ENCODE results near the gene RSRC1. TPM values are rescaled to one million over a fixed set of nuclear protein-coding genes. Genes with fewer than 3 reads are reported as not detected.

RSRC1 gene
- total and polyA plus RNA-seq, 2 of the 8 experiments (the other 6 are each of a cell fraction or from before 2014, with no cell fraction given): 2.0 to 27.9 TPM

GRCh38 chr3:158106766-158107471 is 3.0 kb upstream of the RSRC1 start:
- peak overlapping the region; percentile 84 to 99 for H3K4me2 ChIP-seq (ENCODE audit: insufficient read depth in 1 of 2, low read depth in 2 of 2, low read length in 2 of 2)
- no peak overlapping the region for H4K5ac ChIP-seq (ENCODE audit: insufficient read length, low read depth, low read length)
- no peak overlapping the region for H2AFZ ChIP-seq (ENCODE audit: low read length)
- H3K4me3 ChIP-seq (ENCODE audit: extremely low read depth in 1 of 4, insufficient read depth in 2 of 4, low read depth in 3 of 4, low read length in 4 of 4): peak overlapping the region; percentile 34 to 78 (median 44); a peak in 7 of 8 replicates
- H3K9me3 ChIP-seq (ENCODE audit: insufficient read depth in 2 of 2, low read depth in 1 of 2, low read length in 1 of 2): no peaks in the 10 kb centered on the region
- H4K20me1 ChIP-seq (replicated peaks in 1 of 2; ENCODE audit: control insufficient read depth in 1 of 2, insufficient read depth in 2 of 2, low read length in 2 of 2): peaks cover 0 to 15% of the 10 kb centered on the region in 2 experiments
- no peak overlapping the region for H2BK5ac ChIP-seq (ENCODE audit: low read depth, low read length)
- H3K23ac ChIP-seq (ENCODE audit: insufficient read length): no peak overlapping the region
- H3K36me3 ChIP-seq (ENCODE audit: control insufficient read depth in 2 of 4, insufficient read depth in 4 of 4, low read length in 3 of 4): no peaks in the 10 kb centered on the region
- no peak overlapping the region for H4K91ac ChIP-seq (replicated peaks; ENCODE audit: insufficient read length, low read length)
- no peak overlapping the region for H3K14ac ChIP-seq (ENCODE audit: insufficient read length)
- H3K18ac ChIP-seq (ENCODE audit: extremely low read depth, low read length): no peak overlapping the region; the same call in 1 of the 2 replicates
- DNase-seq (ENCODE audit: low read depth in 1 of 2, low spot score in 2 of 2) (peak in 1 of 2 experiments; percentile 75), FAIRE-seq (no peak)
- CTCF ChIA-PET (ENCODE audit: partially characterized antibody): interaction anchor here (0.6 to 5.7 kb wide), 5 partner anchors 12 to 537 kb away, joined by 3 to 43 read pairs (median 6); no protein-coding TSS in a partner anchor
- WGBS, 2 experiments (ENCODE audit: extremely low coverage in 1 of 2, insufficient coverage in 1 of 2, insufficient read length in 1 of 2, insufficient replicate concordance in 2 of 2, low coverage in 1 of 2, low lambda C conversion rate in 2 of 2, missing lambda C conversion rate in 1 of 2): 1% methylated on average over 37 of the region's 37 CpGs; no CpG with 5 or more reads in 1 of the 2 experiments
- peaks cover 0 to 14% of the 10 kb centered on the region in 2 experiments; a peak in 2 of 4 replicates for H3K79me2 ChIP-seq (ENCODE audit: control insufficient read depth in 1 of 2, insufficient read depth in 2 of 2, low read length in 2 of 2)
- H3K56ac ChIP-seq (replicated peaks; ENCODE audit: insufficient read length, low read depth, low read length): no peak overlapping the region
- no peak overlapping the region for H2BK12ac ChIP-seq (ENCODE audit: low read depth, low read length)
- no peak overlapping the region for H2AK5ac ChIP-seq (ENCODE audit: low read depth, low read length)
- H3K4me1 ChIP-seq (replicated peaks in 1 of 4; ENCODE audit: control insufficient read depth in 3 of 4, insufficient read depth in 4 of 4, low read length in 3 of 4): peaks cover 0 to 18% (median 13%) of the 10 kb centered on the region in 4 experiments; a peak in 6 of 7 replicates
- H3K79me1 ChIP-seq (ENCODE audit: low read depth, low read length): no peaks in the 10 kb centered on the region
- no peak overlapping the region for H2BK120ac ChIP-seq (replicated peaks; ENCODE audit: low read depth, low read length)
- no peak overlapping the region for H4K8ac ChIP-seq (ENCODE audit: extremely low read depth, insufficient read depth, low read length)
- no peak overlapping the region for H3K27ac ChIP-seq (ENCODE audit: low read depth, low read length)
- H3K23me2 ChIP-seq (ENCODE audit: low read depth, low read length): peaks cover 34% of the 10 kb centered on the region; the same call in 1 of the 2 replicates
- no peak overlapping the region for H2BK20ac ChIP-seq (ENCODE audit: low read length)
- POLR2A ChIA-PET (ENCODE audit: partially characterized antibody): interaction anchor here (0.9 to 1.7 kb wide), 4 partner anchors 9 to 607 kb away, joined by 3 to 9 read pairs (median 5); no protein-coding TSS in a partner anchor
- no peak overlapping the region for H3K4ac ChIP-seq (replicated peaks; ENCODE audit: insufficient read length, low read depth, low read length)
- no peak overlapping the region for H2BK15ac ChIP-seq (ENCODE audit: low read length)
- H3K9ac ChIP-seq (replicated peaks in 1 of 4; ENCODE audit: extremely low read depth in 1 of 4, low read depth in 3 of 4, low read length in 3 of 4): no peak overlapping the region
- H3K27me3 ChIP-seq (replicated peaks in 1 of 4; ENCODE audit: control insufficient read depth in 3 of 4, extremely low read depth in 1 of 4, insufficient read depth in 3 of 4, low read length in 3 of 4): peaks cover 50 to 75% (median 67%) of the 10 kb centered on the region in 4 experiments
- TF ChIP-seq CTCF (IDR thresholded peaks at IDR 0.05; ENCODE audit: control extremely low read depth in 1 of 3, insufficient read depth in 1 of 3, low read depth in 1 of 3, low read length in 3 of 3) (no peak), POU5F1 (IDR thresholded peaks at IDR 0.05; ENCODE audit: low read depth, low read length) (no peak), MAX (IDR thresholded peaks at IDR 0.05) (no peak), RAD21 (IDR thresholded peaks at IDR 0.05 in 1 of 2, conservative IDR thresholded peaks at IDR 0.05 in 1 of 2; ENCODE audit: low read depth in 2 of 2, low read length in 2 of 2) (no peak), EP300 (IDR thresholded peaks at IDR 0.05; ENCODE audit: borderline replicate concordance in 1 of 2, low read depth in 2 of 2, low read length in 2 of 2) (no peak), EZH2 (IDR thresholded peaks at IDR 0.05; ENCODE audit: low read depth, low read length, severe bottlenecking) (peak; percentile 85)
- TF ChIP-seq, protein P1, sequence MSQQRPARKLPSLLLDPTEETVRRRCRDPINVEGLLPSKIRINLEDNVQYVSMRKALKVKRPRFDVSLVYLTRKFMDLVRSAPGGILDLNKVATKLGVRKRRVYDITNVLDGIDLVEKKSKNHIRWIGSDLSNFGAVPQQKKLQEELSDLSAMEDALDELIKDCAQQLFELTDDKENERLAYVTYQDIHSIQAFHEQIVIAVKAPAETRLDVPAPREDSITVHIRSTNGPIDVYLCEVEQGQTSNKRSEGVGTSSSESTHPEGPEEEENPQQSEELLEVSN (IDR thresholded peaks at IDR 0.05): no peak

Data from H1 (cell line).